ENCODE measurements around the gene NFIA. TPM values are rescaled to one million over a fixed set of nuclear protein-coding genes. Genes with fewer than 3 reads are reported as not detected.
A peak's percentile ranks its signal among the peaks of the same experiment; 100 is the strongest.

NFIA gene
- total RNA-seq, 4 donors from 2014 or later: 32.0 to 160 (median 32.9) TPM

GRCh38 chr1:61482170-61482734, 399.9 kb downstream of the NFIA start:
- no peak for TF ChIP-seq POLR2A (IDR thresholded peaks at IDR 0.05)
- TF ChIP-seq CTCF (IDR thresholded peaks at IDR 0.05): no peak

GRCh38 chr1:61486783-61487536, 404.6 kb downstream of the NFIA start:
- DNase-seq: no peak
- H3K27ac ChIP-seq: no peak overlapping the region
- TF ChIP-seq POLR2A (IDR thresholded peaks at IDR 0.05) (no peak), CTCF (IDR thresholded peaks at IDR 0.05) (no peak)
- H3K4me3 ChIP-seq: no peak overlapping the region
- H3K9me3 ChIP-seq: no peaks in the 10 kb centered on the region
- H3K4me1 ChIP-seq: no peaks in the 10 kb centered on the region
- no peaks in the 10 kb centered on the region for H3K27me3 ChIP-seq
- no peaks in the 10 kb centered on the region for H3K36me3 ChIP-seq

More at GRCh38 chr1:61482170-61482734, 399.9 kb downstream of the NFIA start:
- no peaks in the 10 kb centered on the region for H3K27me3 ChIP-seq
- DNase-seq: no peak
- H3K27ac ChIP-seq: no peak overlapping the region
- H3K36me3 ChIP-seq: no peaks in the 10 kb centered on the region
- no peaks in the 10 kb centered on the region for H3K9me3 ChIP-seq
- no peaks in the 10 kb centered on the region for H3K4me1 ChIP-seq
- H3K4me3 ChIP-seq: no peak overlapping the region

GRCh38 chr1:61487801-61488200, 405.4 kb downstream of the NFIA start:
- H3K4me3 ChIP-seq: no peak overlapping the region
- no peaks in the 10 kb centered on the region for H3K36me3 ChIP-seq
- H3K27ac ChIP-seq: no peak overlapping the region
- TF ChIP-seq POLR2A (IDR thresholded peaks at IDR 0.05): no peak
- no peak for TF ChIP-seq CTCF (IDR thresholded peaks at IDR 0.05)
- H3K9me3 ChIP-seq: no peaks in the 10 kb centered on the region
- no peak for DNase-seq
- no peaks in the 10 kb centered on the region for H3K4me1 ChIP-seq
- no peaks in the 10 kb centered on the region for H3K27me3 ChIP-seq

- no peaks in the 10 kb centered on the region for H3K9me3 ChIP-seq
- H3K27me3 ChIP-seq: no peaks in the 10 kb centered on the region
- no peak overlapping the region for H3K4me3 ChIP-seq
- no peaks in the 10 kb centered on the region for H3K36me3 ChIP-seq
- peak overlapping the region in 2 of 4 donors; percentile 10 to 31 for H3K27ac ChIP-seq
- no peaks in the 10 kb centered on the region for H3K4me1 ChIP-seq
- TF ChIP-seq POLR2A (IDR thresholded peaks at IDR 0.05): no peak
- no peak for TF ChIP-seq CTCF (IDR thresholded peaks at IDR 0.05)
- no peak for DNase-seq
Observed at GRCh38 chr1:61490924-61491323, 408.6 kb downstream of the NFIA start.

- no peaks in the 10 kb centered on the region for H3K36me3 ChIP-seq
- DNase-seq: no peak
- H3K9me3 ChIP-seq: no peaks in the 10 kb centered on the region
- no peak overlapping the region for H3K4me3 ChIP-seq
- TF ChIP-seq CTCF (IDR thresholded peaks at IDR 0.05) (no peak), POLR2A (IDR thresholded peaks at IDR 0.05) (no peak)
- H3K27me3 ChIP-seq: no peaks in the 10 kb centered on the region
- no peaks in the 10 kb centered on the region for H3K4me1 ChIP-seq
- H3K27ac ChIP-seq: peak overlapping the region in 2 of 4 donors; percentile 10 to 31
Observed at GRCh38 chr1:61491497-61491896, 409.1 kb downstream of the NFIA start.

Measured in Peyer's patch (tissue), 4 donors.